Measurements from ENCODE around the gene USP6.
"Not testable (repeated sequence)": the region's sequence is repeated elsewhere in the genome, so short reads cannot be mapped to it uniquely, and the experiment has no call there.

Gene USP6

GRCh38 chr17:5122586-5123342 lies 6.9 kb downstream of the USP6 start:
- DNase-seq, result no peak

- no peak for DNase-seq
Observed at GRCh38 chr17:5123343-5124124, 7.7 kb downstream of the USP6 start.

- not testable (repeated sequence) for DNase-seq
Observed at GRCh38 chr17:5124125-5124760, 8.4 kb downstream of the USP6 start.

GRCh38 chr17:5124896-5125295 lies 9.1 kb downstream of the USP6 start:
- not testable (repeated sequence) for DNase-seq

- DNase-seq, result no peak
Observed at GRCh38 chr17:5126719-5127488, 11.1 kb downstream of the USP6 start.

- DNase-seq, result no peak
Observed at GRCh38 chr17:5127910-5128309, 12.1 kb downstream of the USP6 start.

GRCh38 chr17:5128387-5128786 lies 12.6 kb downstream of the USP6 start:
- DNase-seq, result not testable (repeated sequence)

- DNase-seq, result no peak
Observed at GRCh38 chr17:5128905-5129535, 13.2 kb downstream of the USP6 start.

GRCh38 chr17:5129770-5130169 lies 13.9 kb downstream of the USP6 start:
- DNase-seq, result not testable (repeated sequence)

- DNase-seq, result not testable (repeated sequence)
Observed at GRCh38 chr17:5130261-5130660, 14.4 kb downstream of the USP6 start.

- DNase-seq, result not testable (repeated sequence)
Observed at GRCh38 chr17:5130687-5131086, 14.9 kb downstream of the USP6 start.

- no peak for DNase-seq
Observed at GRCh38 chr17:5131146-5131715, 15.4 kb downstream of the USP6 start.

GRCh38 chr17:5131799-5132502 lies 16.1 kb downstream of the USP6 start:
- not testable (repeated sequence) for DNase-seq

- not testable (repeated sequence) for DNase-seq
Observed at GRCh38 chr17:5132503-5133225, 16.8 kb downstream of the USP6 start.

GRCh38 chr17:5133311-5133710 lies 17.5 kb downstream of the USP6 start:
- no peak for DNase-seq

GRCh38 chr17:5133961-5134360 lies 18.1 kb downstream of the USP6 start:
- DNase-seq, result not testable (repeated sequence)

- not testable (repeated sequence) for DNase-seq
Observed at GRCh38 chr17:5134571-5134970, 18.7 kb downstream of the USP6 start.

- DNase-seq, result not testable (repeated sequence)
Observed at GRCh38 chr17:5135131-5135712, 19.4 kb downstream of the USP6 start.

GRCh38 chr17:5135726-5136579 lies 20.1 kb downstream of the USP6 start:
- DNase-seq, result no peak
